HCT116 (cell line): ENCODE results near the gene NEO1. TPM values are rescaled to one million over a fixed set of nuclear protein-coding genes. Genes with fewer than 3 reads are reported as not detected.

Experiments
- ATAC-seq: fragments of 200-7000 bp; cut with Tn5 transposase; 2 replicates; pipeline ENCODE4 v1.9.1; 2020; ENCODE audit warnings: mild to moderate bottlenecking, moderate library complexity
- BruUV-seq: library from RNA; stranded (reverse); fragments of 400-500 nt; replicated peaks from 2 replicates; lab custom pipeline; 2021; lab: Mats Ljungman, UMichigan
- CTCF ChIA-PET: fragments of 300-600 bp; sonication (Branson Sonifier 250); formaldehyde crosslinking; loops from one replicate; lab custom pipeline; 2021; ENCODE audit warnings: antibody characterized with exemption; lab: Charles Lee
- POLR2A ChIA-PET: fragments of 300-600, 350-600 bp; sonication (Branson Sonifier 250); formaldehyde crosslinking; loops from one replicate; lab custom pipeline; 2021; ENCODE audit warnings: antibody characterized with exemption; lab: Charles Lee
- RAD21 ChIA-PET, 2 experiments: fragments of 300-600 bp; sonication (Branson Sonifier 250); formaldehyde crosslinking; loops; one replicate each; lab custom pipeline; 2023; ENCODE audit warnings: low total read pairs in 2 of 2; ENCODE audit not compliant: uncharacterized antibody in 2 of 2, unreplicated experiment in 2 of 2, low non-redundant PET in 1 of 2; lab: Charles Lee
- DNase-seq: peaks from one replicate; pipeline ENCODE4 v3.0.0-alpha.2; 2010; ENCODE audit warnings: low read depth, low spot score
- H2AFZ ChIP-seq: fragments of 200-600 bp; shearing (Covaris generic), sonication (generic); 2 replicates; pipeline ENCODE4 v1.6.1; 2017; ENCODE audit warnings: low read depth, mixed run types, mixed read lengths, antibody characterized with exemption, low read length; ENCODE audit not compliant: poor library complexity, severe bottlenecking
- H3K27ac ChIP-seq: 2 replicates; pipeline ENCODE4 v1.5.1; 2012; ENCODE audit warnings: low read depth, low read length
- H3K27me3 ChIP-seq: fragments of 200-600 bp; sonication (generic); 2 replicates; pipeline ENCODE4 v1.6.1; 2016; ENCODE audit warnings: mixed run types, low read length, mixed read lengths; ENCODE audit not compliant: insufficient read depth
- H3K36me3 ChIP-seq, 2 experiments: fragments of 200-500 bp in 1 of 2; fragments of 200-600 bp in 1 of 2; sonication (Bioruptor generic) in 1 of 2; sonication (generic) in 1 of 2; 2 replicates each; pipeline versions ENCODE4 v1.5.1 to v1.6.1; 2014 to 2016; ENCODE audit warnings: low read length in 2 of 2, inconsistent platforms in 1 of 2, mixed read lengths in 1 of 2, mixed run types in 1 of 2; ENCODE audit not compliant: insufficient read depth in 2 of 2, control insufficient read depth in 1 of 2
- H3K4me1 ChIP-seq, 2 experiments: fragments of 200-600 bp in 1 of 2; sonication (generic) in 1 of 2; 2 replicates each; pipeline versions ENCODE4 v1.5.1 to v1.6.1; 2012 to 2017; ENCODE audit warnings: low read length in 2 of 2, inconsistent platforms in 1 of 2, mild to moderate bottlenecking in 1 of 2, mixed read lengths in 1 of 2, mixed run types in 1 of 2, moderate library complexity in 1 of 2; ENCODE audit not compliant: insufficient read depth in 2 of 2, control insufficient read depth in 1 of 2
- H3K4me2 ChIP-seq: fragments of 200-600 bp; sonication (generic); 2 replicates; pipeline ENCODE4 v1.6.1; 2017; ENCODE audit warnings: mixed run types, low read length, mixed read lengths
- H3K4me3 ChIP-seq, 2 experiments: fragments of 200-600 bp in 1 of 2; sonication (generic) in 1 of 2; replicated peaks in 1 of 2; 2 replicates each; pipeline ENCODE4 v1.5.1; 2011 to 2016; ENCODE audit warnings: low read length in 2 of 2, control low read depth in 1 of 2, low read depth in 1 of 2, mild to moderate bottlenecking in 1 of 2, mixed read lengths in 1 of 2, mixed run types in 1 of 2
- H3K79me2 ChIP-seq: fragments of 200-600 bp; sonication (generic); 2 replicates; pipeline ENCODE4 v1.6.1; 2017; ENCODE audit warnings: mild to moderate bottlenecking, mixed run types, low read length, moderate library complexity, mixed read lengths; ENCODE audit not compliant: insufficient read depth
- H3K9ac ChIP-seq: fragments of 200-600 bp; sonication (generic); 2 replicates; pipeline ENCODE4 v1.6.1; 2016; ENCODE audit warnings: low read length, mixed read lengths
- H3K9me2 ChIP-seq: fragments of 200-600 bp; sonication (generic), shearing (Covaris generic); 2 replicates; pipeline ENCODE4 v1.6.1; 2017; ENCODE audit warnings: mixed run types, mild to moderate bottlenecking, moderate library complexity; ENCODE audit not compliant: insufficient read depth
- H3K9me3 ChIP-seq, 2 experiments: fragments of 200-500 bp in 1 of 2; fragments of 200-600 bp in 1 of 2; sonication (Bioruptor generic) in 1 of 2; sonication (generic) in 1 of 2; 2 replicates each; pipeline ENCODE4 v1.6.1; 2014 to 2017; ENCODE audit warnings: low read length in 2 of 2, mixed read lengths in 2 of 2, inconsistent platforms in 1 of 2, low read depth in 1 of 2, mild to moderate bottlenecking in 1 of 2, mixed run types in 1 of 2, moderate library complexity in 1 of 2; ENCODE audit not compliant: control insufficient read depth in 1 of 2, insufficient read depth in 1 of 2
- H4K20me1 ChIP-seq: fragments of 200-600 bp; sonication (generic), shearing (Covaris generic); 2 replicates; pipeline ENCODE4 v1.6.1; 2017; ENCODE audit warnings: mixed run types, mild to moderate bottlenecking, moderate library complexity; ENCODE audit not compliant: insufficient read depth
- ATF3 ChIP-seq: IDR thresholded peaks from 2 replicates; pipeline ENCODE4 v1.6.1; 2012
- CEBPB ChIP-seq: IDR thresholded peaks from 2 replicates; pipeline ENCODE4 v1.6.1; 2012; ENCODE audit warnings: low read depth
- EGR1 ChIP-seq: IDR thresholded peaks from 2 replicates; pipeline ENCODE4 v1.6.1; 2012; ENCODE audit warnings: low read depth
- EZH2phosphoT487 ChIP-seq: fragments of 200-600 bp; IDR thresholded peaks from 2 replicates; pipeline ENCODE4 v1.6.1; 2018; ENCODE audit warnings: antibody characterized with exemption, borderline replicate concordance
- FOSL1 ChIP-seq: IDR thresholded peaks from 2 replicates; pipeline ENCODE4 v1.6.1; 2012; ENCODE audit warnings: low read depth
- JUND ChIP-seq: IDR thresholded peaks from 2 replicates; pipeline ENCODE4 v1.6.1; 2012
- POLR2A ChIP-seq: IDR thresholded peaks from 2 replicates; pipeline ENCODE4 v1.7.0; 2011; ENCODE audit warnings: borderline replicate concordance; ENCODE audit not compliant: insufficient read depth, insufficient read length; ENCODE audit errors: extremely low read depth
- POLR2AphosphoS5 ChIP-seq: IDR thresholded peaks from 2 replicates; pipeline ENCODE4 v1.6.1; 2011; ENCODE audit warnings: mild to moderate bottlenecking, low read depth, low read length, moderate library complexity
- RAD21 ChIP-seq: IDR thresholded peaks from 2 replicates; pipeline ENCODE4 v1.6.1; 2012; ENCODE audit warnings: low read depth, mild to moderate bottlenecking
- SIN3A ChIP-seq: IDR thresholded peaks from 2 replicates; pipeline ENCODE4 v1.6.1; 2012; ENCODE audit warnings: low read depth
- SP1 ChIP-seq: IDR thresholded peaks from 2 replicates; pipeline ENCODE4 v1.6.1; 2012; ENCODE audit warnings: low read depth
- SRF ChIP-seq: IDR thresholded peaks from 2 replicates; pipeline ENCODE4 v1.6.1; 2012; ENCODE audit warnings: low read depth
- YY1 ChIP-seq: IDR thresholded peaks from 2 replicates; pipeline ENCODE4 v1.6.1; 2011; ENCODE audit warnings: low read length, low read depth, moderate library complexity, mild to moderate bottlenecking; ENCODE audit not compliant: insufficient replicate concordance; ENCODE audit errors: extremely low read depth
- ZFX ChIP-seq: fragments of 450-650 bp; IDR thresholded peaks from 2 replicates; pipeline ENCODE4 v1.6.1; 2017
- ZNF274 ChIP-seq: fragments of 200-500 bp; sonication (Bioruptor generic); IDR thresholded peaks from 2 replicates; pipeline ENCODE4 v1.6.1; 2014; ENCODE audit warnings: mild to moderate bottlenecking, low read depth, low read length, inconsistent platforms
- intact Hi-C: fragments of 100-400 bp; cut with micrococcal nuclease; formaldehyde crosslinking; loops from 2 replicates; pipeline ENCODE4 v1.10.0; 2022
- total RNA-seq: library from RNA; stranded (reverse); gene quantifications from one replicate; pipeline ENCODE4 v1.2.1, GENCODE V29; 2021; ENCODE audit not compliant: unreplicated experiment
- TF ChIP-seq, protein P1 (sequence below): IDR thresholded peaks from 2 replicates; pipeline ENCODE4 v1.6.1; 2011; ENCODE audit warnings: mild to moderate bottlenecking, low read length, moderate library complexity; ENCODE audit not compliant: insufficient replicate concordance; ENCODE audit errors: extremely low read depth

NEO1 gene
- total RNA-seq, 1 experiment from 2014 or later, result 30.0 TPM

- Histone ChIP-seq H3K4me2 (no peak overlapping the region), H3K79me2 (no peaks in the 10 kb centered on the region), H3K27me3 (no peaks in the 10 kb centered on the region), H4K20me1 (no peaks in the 10 kb centered on the region), H3K27ac (no peak overlapping the region), H3K9me2 (no peaks in the 10 kb centered on the region), H2AFZ (no peak overlapping the region), H3K9ac (no peak overlapping the region), H3K4me1 (no peaks in the 10 kb centered on the region), H3K36me3 (no peaks in the 10 kb centered on the region), H3K4me3 (no peak overlapping the region), H3K9me3 (no peaks in the 10 kb centered on the region)
- BruUV-seq, result no TSS peak
- RAD21 ChIA-PET, result no interaction called here
- ATAC-seq (no peak), DNase-seq (no peak)
- intact Hi-C loops, result no loop called here
- CTCF ChIA-PET, result no interaction called here
- TF ChIP-seq, protein P1, sequence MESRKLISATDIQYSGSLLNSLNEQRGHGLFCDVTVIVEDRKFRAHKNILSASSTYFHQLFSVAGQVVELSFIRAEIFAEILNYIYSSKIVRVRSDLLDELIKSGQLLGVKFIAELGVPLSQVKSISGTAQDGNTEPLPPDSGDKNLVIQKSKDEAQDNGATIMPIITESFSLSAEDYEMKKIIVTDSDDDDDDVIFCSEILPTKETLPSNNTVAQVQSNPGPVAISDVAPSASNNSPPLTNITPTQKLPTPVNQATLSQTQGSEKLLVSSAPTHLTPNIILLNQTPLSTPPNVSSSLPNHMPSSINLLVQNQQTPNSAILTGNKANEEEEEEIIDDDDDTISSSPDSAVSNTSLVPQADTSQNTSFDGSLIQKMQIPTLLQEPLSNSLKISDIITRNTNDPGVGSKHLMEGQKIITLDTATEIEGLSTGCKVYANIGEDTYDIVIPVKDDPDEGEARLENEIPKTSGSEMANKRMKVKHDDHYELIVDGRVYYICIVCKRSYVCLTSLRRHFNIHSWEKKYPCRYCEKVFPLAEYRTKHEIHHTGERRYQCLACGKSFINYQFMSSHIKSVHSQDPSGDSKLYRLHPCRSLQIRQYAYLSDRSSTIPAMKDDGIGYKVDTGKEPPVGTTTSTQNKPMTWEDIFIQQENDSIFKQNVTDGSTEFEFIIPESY, result no peak
- TF ChIP-seq POLR2A (no peak), JUND (no peak), YY1 (no peak), FOSL1 (no peak), ZNF274 (no peak), POLR2AphosphoS5 (no peak), RAD21 (no peak), SRF (no peak), EGR1 (no peak), EZH2phosphoT487 (no peak), SIN3A (no peak), ATF3 (no peak), SP1 (no peak), ZFX (no peak), CEBPB (no peak)
- POLR2A ChIA-PET, result no interaction called here
Observed at GRCh38 chr15:73334086-73334485, 281.8 kb downstream of the NEO1 start.
